GM21528 (cell line): ENCODE results near the gene MEN1.

Source experiments
- ATAC-seq: cut with Tn5 transposase; IDR thresholded peaks from one replicate; pipeline ENCODE4 v1.9.1; 2021; ENCODE audit warnings: mild to moderate bottlenecking, moderate library complexity; ENCODE audit not compliant: unreplicated experiment, low FRiP score

Gene MEN1

DNA sequence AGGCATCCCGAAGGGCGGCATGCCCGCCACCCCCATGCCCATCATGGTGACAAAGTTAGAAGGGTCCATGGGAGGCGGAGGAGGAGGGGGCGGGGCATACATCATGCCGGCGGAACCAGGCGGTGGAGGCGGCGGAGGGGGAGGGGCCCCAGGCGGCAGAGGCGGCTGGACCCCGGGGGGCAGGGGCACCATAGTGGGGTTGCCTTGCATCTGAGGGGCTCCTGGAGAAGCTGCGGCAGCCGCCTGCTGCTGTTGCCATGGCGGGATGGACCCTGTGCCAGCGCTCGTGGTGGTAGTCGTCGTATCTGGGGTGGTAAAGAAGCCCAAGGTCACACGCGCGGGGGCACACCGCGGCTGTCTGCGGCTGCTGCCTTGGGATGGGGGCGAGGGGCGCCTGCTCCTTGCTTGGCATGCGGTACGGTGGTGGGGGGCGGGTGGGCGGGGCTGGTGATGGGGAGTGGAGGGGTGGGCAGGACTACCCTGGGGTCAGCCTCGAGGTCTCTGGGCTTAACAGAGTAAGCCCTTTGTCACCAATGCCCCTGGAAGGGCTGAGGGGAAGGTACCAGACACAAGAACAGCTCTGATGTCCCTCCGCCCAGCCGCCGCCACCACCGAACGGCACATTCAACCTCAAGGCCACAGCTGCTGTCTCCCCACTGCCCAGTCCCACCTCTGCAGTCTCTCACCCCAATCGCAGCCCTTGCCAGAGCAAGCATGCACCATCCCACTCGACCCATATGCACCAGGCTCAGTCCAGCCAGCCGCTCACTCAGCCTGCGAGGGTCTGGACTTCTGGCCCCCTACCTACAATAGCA is 44.3 kb downstream of the MEN1 start:
- no peak for ATAC-seq

DNA sequence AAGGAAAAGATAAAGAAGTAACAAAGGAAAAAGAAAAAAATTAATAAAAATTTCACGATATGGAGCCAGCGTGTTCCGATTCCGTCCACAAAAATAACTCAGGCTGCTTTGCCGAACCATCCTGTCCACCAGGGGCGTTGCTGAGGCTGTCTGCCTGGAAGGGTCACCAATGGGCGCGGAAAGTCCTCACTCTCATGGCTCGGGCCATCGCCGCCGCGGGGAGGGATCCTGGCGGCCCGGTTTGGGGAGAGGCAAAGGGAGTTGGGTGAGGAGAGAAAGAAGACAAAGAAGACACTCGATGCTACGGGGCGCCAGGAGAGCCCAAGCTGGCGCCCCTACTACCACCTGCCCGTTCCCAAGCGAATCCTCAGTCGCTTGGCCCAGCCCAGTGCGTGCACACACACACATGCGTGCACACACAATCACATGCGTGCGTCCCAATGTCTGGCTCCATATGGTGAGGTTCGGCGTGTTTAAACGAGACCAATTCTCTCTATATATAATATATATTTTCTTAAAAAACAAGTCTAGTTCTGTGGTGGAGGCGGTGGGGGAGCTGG is 45.0 kb downstream of the MEN1 start:
- ATAC-seq = no peak

DNA sequence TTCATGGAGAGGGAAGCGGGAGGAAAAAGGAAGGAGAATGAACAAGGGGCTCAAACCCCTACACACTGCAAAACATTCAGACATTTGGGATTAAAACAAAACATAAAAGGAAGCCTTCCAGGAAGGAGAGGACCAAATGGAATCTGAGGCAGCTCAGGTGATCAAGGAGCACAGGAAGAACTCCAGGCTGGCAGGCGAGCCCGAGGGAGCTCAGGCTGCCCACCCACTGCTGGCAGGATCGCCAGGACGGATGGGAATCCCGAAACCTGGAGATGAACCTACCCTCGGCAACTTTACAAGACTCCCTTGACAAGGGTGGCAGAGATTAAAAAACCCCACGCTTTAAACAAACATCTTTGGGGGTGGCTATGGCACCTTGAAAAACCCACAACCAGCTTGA is 45.6 kb downstream of the MEN1 start:
- ATAC-seq = no peak

- ATAC-seq = no peak
These were observed 46.2 kb downstream of the MEN1 start for GRCh38 chr11:64764040-64764611.

DNA sequence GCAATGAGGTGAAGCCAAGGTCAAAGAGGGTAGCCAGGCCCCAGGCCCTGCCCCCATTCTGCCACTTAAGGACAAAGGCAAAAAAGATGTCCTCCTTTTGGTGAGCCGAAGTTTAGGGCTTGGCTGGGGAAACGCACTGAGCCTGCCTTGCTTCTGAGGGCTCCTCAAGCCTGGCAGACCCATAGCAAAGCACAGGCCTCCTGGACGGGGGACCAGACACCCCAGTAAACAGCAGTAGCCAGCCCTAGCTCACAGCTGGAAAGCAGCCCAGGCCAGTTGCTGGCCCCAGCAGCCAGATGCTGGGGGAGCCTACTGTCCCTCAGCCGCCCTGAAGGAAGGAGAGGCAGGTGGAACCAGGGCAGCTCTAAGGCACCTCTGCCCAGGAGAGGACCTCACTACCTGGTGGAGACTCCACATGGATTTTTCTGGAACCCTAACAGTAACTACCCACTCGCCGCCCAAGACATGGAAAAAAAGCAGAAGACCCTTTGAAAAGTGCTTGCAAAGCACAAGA is 46.8 kb downstream of the MEN1 start:
- no peak for ATAC-seq

- no peak for ATAC-seq
These were observed 47.5 kb downstream of the MEN1 start for GRCh38 chr11:64762674-64763525.

GRCh38 chr11:64762277-64762673 is 48.1 kb downstream of the MEN1 start:
- ATAC-seq = no peak

DNA sequence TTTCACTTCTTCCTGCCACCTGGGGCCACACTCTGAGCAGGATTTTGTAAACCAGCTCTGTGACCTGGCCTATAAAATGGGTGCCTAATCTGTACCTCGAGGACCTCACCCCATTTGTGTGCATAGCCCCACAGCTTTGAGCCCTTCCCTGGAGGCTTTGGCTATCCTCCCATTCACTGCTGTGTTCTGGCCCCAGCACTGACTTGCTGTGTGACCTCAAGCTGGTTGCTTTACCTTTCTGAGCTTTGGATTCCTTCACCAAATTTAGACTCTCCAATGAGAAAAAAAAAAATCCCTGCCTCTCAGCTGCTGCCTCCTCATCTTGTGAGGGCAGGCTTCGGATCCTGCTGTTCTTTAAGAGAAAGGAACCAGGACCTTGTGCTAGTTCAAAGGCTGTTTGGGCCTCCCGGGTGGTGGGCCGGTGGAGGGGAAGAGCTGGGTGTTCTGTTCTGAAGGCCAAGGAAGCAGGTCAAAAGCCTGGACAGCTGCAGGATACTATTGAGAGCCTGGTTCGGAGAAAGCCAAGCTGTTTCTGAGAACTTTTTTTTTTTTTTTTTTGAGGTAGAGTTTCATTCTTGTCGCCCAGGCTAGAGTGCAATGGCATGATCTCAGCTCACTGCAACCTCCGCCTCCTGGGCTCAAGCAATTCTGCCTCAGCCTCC is 49.5 kb downstream of the MEN1 start:
- ATAC-seq = no peak

DNA sequence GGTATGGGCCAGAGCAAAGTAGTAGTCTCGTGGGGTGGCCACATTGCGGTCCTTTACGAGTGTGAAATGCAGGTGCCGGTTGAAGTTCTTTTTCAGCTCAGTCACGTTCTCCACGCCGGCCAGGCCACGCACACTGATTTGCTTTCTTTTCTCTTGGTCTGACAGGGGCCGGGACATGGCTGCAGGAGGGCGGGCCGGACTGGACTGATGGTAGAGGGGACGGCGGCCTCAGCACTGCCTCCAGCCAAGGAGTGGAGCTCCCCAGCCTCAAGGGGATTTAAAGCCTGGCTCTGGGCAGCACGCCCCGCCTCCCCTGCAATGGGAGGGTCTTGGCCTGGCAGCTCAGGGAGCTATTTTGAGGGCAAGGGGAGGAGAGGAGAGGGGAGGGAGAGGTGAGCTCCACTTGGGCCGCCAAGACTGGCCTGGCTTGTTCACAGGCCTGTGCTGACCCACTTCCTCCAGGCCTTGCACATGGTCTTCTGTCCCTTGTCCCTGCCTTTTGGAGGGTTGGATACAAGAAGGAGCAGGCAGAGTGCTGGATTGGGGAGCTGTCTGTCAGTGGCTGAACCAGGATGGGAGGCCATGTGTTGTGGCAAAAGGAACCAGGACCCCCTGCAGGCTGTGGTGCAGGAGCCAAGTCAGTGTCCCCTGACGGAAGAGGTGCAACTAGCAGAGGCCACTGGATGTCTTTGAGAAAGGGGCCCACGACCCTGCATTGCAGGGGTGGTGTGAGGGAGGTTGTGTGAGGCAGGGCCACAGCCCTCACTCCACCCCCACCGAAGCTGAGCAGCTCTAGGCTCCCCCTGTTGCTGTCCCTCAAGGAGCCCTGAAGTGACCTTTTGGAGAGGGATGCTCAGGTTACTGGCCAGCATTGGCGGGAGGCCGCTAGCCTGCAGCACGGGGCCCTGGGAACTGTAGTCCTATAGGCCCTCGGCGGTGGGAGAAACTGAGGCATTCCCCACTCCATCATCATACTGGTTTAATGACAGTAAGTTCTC is 50.3 kb downstream of the MEN1 start, which contains the start of gene PYGM:
Gene PYGM (minus strand): TSS at position 253 of the 998 bp plus-strand sequence. CDS start 76 bp downstream, at position 177.
- ATAC-seq = no peak

- ATAC-seq = no peak
These were observed 51.1 kb downstream of the MEN1 start for GRCh38 chr11:64759131-64759721.

DNA sequence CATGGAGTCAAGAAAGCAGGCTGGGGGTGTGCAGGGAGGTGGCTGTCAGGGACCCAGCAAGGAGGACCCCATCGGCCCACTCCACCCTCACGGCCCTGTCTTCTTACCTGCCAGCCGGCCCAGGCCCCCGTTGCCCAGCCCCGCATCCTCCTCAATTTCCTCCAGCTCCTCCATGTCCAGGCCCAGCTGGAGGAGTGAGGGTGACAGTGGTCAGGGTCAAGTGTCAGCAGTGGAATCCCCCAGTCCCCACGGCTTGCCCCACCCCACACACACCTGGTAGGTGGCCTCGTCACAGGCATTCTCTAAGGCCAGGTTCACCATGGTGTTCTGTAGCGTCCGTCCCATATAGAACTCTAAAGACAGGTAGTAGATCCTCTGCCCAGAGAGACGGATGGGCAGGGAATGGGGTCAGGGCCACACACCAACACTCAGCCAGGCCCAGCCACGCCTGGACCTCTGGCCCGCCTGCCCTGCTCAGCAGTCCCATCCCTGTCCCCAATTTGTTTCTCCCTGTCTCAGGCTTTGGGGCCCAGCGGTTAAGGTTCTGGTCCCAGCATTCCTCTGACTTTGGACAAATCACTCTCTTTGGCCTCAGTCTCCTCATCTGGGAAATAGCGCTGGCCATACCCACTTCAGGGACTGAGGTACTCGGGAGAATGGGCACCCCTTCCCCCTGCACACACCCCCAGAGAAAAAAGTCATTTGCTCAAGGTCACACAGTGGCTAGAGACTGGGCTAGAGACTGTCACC is 51.8 kb downstream of the MEN1 start:
- ATAC-seq = no peak

DNA sequence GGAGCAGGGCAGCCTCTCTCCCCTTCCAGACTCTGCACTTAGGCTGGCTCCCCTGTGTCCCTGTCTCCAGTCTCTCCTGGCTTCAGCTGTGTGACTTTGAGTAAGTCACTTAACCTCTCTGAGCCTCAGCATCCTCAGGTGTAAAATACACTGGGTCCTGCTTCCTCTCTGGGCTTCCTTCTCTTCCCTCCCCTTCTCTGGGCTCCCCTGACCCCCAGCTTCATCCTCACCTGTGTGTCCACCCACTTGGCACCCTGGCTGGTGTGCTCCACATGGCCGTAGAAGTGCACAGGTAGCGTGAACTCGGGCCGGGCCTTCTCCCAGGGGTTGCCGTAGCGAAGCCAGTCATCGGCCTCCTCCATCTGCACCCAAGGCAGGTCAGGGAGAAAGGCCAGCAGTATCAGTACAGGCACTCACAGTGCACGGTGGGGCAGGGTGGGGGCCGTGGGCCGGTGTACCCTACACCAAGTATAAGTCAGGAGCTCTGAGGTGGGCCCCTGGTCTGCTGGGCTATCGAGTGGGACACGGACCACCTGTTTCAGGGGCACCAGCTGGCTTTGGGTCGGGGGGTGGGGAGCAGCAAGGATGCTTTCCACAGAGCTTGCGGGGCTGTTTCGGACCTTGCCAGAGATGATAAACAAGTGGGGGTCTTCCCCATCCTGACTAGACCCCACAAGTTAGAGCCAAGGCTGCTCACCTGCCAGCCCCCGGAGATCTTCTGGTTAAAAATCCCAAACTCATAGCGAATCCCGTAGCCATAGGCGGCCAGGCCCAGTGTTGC is 52.6 kb downstream of the MEN1 start:
- ATAC-seq = no peak

DNA sequence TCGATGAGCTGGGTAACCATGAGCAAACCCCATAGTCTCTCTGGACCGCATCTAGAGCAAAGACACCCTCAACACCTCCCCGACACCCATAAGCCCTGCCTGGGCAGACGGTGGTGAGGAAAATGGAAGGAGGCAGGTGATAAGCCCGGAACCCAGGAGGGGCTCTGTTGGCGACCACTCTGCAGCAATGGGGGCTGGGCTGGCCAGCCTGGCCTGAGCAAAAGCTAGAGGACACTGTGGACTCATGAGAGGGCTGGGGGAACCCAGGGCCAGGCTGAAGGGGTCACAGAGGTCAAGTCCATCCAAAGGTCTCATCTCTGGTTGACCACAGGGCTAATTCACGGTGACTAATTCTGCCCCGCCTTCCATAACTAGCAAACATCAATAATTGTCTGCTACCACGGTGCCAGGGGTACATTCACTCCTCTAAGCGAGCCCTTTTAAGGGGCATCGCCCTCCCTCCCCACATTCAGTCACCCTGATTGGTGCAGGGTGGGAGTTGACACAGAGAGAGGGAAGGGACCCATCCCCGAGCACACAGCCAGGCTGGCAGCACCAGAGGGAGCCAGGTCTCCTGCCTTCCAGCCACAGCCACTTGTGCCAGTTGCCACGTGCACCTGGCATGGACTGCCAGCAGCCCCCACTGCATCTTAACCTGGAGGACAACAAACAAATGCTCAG is 54.5 kb downstream of the MEN1 start:
- no peak for ATAC-seq

DNA sequence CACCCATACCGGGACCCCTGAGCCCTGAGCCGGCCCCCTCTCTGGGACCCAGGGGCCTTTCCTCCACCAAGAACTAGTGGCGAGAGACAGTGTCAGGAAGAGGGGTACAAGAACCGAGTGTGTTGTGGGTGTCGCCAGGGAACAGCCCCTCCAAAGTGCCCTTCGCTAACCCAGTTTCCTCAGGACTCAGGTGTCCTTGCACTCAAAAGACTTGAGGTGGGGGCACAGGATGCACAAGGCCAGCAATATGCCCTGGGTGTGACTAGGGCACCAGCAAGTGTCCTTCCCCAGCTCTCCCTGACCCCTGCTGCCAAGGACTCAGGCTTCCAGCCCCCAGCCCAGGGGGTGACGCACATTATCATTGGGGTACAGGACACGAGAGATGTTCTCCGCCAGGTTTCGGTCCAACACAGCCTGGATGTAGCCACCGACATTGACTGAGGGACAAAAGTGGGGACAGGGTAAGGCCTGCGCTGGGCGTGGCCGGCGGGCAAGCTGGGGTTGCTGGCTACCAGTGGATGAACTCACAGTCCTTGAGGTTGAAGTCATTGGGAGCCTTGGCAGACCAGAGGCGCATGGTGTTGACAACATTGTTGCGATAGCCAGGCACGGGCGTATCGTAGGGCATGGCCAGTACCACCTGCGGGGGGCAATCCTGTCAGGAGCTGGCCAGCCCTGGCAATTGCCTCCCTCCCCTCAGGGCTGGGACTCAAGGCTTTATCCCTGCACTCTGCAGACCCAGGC is 55.3 kb downstream of the MEN1 start:
- no peak for ATAC-seq

DNA sequence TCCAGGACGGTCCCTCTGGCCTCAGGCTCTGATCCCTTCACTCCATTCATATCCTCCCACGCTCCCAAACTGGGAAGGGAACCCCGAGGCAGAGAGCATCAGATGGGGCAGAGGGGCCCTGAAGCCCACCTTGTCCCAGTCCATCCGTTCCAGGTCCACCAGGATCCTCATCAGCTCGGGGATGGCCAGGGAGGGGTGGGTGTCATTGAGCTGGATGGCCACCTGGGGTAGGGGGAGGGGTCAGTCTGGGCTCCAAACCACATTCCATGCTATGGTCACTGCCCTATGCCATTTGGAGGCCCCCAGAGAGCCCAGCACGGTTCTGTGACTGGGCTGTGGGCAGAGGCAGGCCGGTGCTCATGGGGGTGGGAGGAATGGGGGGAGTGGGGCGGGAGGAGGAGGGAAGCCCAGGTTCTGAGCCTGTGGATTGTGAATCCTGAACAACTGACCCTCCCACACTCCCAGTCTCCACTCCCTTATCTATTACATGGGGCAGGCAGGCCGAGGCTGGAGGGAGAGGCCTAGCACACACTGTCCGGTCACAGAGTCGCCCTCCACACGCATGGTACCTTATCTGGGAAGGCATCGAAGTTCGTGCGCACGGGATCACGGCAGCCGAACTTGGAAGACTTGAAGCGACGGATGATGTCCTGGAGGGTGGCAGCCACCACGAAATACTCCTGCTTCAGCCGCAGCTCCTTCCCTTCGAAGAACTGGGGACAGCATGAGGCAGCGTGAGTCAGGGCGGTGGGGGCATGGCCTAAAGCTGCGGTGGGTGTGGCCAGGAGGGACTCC is 56.0 kb downstream of the MEN1 start:
- no peak for ATAC-seq
